ACC112 (cell line): ENCODE results near the gene LGR6.

Source experiments
- H2AFZ ChIP-seq: fragments of 200-600 bp; sonication (generic); one replicate; pipeline ENCODE4 v1.6.0; 2017; ENCODE audit warnings: antibody characterized with exemption, low read length; ENCODE audit not compliant: unreplicated experiment
- H3K27ac ChIP-seq: fragments of 200-600 bp; sonication (generic); 2 replicates; pipeline ENCODE4 v1.5.1; 2014; ENCODE audit warnings: low read depth, mild to moderate bottlenecking, antibody characterized with exemption, low read length, moderate library complexity
- H3K27me3 ChIP-seq: fragments of 200-600 bp; sonication (generic); 2 replicates; pipeline ENCODE4 v1.6.1; 2014; ENCODE audit warnings: mild to moderate bottlenecking, antibody characterized with exemption, low read length, moderate library complexity, mixed read lengths; ENCODE audit not compliant: insufficient read depth
- H3K36me3 ChIP-seq: fragments of 200-600 bp; sonication (generic); 2 replicates; pipeline ENCODE4 v1.6.1; 2016; ENCODE audit warnings: mild to moderate bottlenecking, antibody characterized with exemption, low read length, moderate library complexity, mixed read lengths; ENCODE audit not compliant: insufficient read depth
- H3K4me1 ChIP-seq: fragments of 200-600 bp; sonication (generic); one replicate; pipeline ENCODE4 v1.6.1; 2016; ENCODE audit warnings: low read length, mixed read lengths; ENCODE audit not compliant: insufficient read depth, unreplicated experiment, control insufficient read depth
- H3K4me3 ChIP-seq: fragments of 200-600 bp; sonication (generic); 2 replicates; pipeline ENCODE4 v1.5.1; 2014; ENCODE audit warnings: mild to moderate bottlenecking, low read depth, low read length
- H3K79me2 ChIP-seq: fragments of 200-600 bp; sonication (generic); one replicate; pipeline ENCODE4 v1.6.0; 2016; ENCODE audit warnings: low read length; ENCODE audit not compliant: control insufficient read depth, unreplicated experiment, insufficient read depth

The LGR6 gene

GRCh38 chr1:202317941-202318925 lies 124.6 kb downstream of the LGR6 start:
- H3K4me1 ChIP-seq, result no peaks in the 10 kb centered on the region
- peaks cover 22% of the 10 kb centered on the region for H3K27me3 ChIP-seq
- no peaks in the 10 kb centered on the region for H3K36me3 ChIP-seq
- H3K4me3 ChIP-seq, result no peak overlapping the region
- H2AFZ ChIP-seq, result no peak overlapping the region
- no peaks in the 10 kb centered on the region for H3K79me2 ChIP-seq
- no peak overlapping the region for H3K27ac ChIP-seq

GRCh38 chr1:202319381-202320080 lies 125.9 kb downstream of the LGR6 start:
- Histone ChIP-seq H3K27me3 (peaks cover 14% of the 10 kb centered on the region; the same call in 1 of the 2 replicates), H3K27ac (no peak overlapping the region), H3K4me1 (no peaks in the 10 kb centered on the region)

GRCh38 chr1:202320081-202320405 lies 126.4 kb downstream of the LGR6 start:
- no peak overlapping the region for H2AFZ ChIP-seq
- H3K27me3 ChIP-seq, result peaks cover 12% of the 10 kb centered on the region; the same call in 1 of the 2 replicates
- H3K4me1 ChIP-seq, result no peaks in the 10 kb centered on the region
- no peaks in the 10 kb centered on the region for H3K79me2 ChIP-seq
- H3K4me3 ChIP-seq, result no peak overlapping the region
- no peak overlapping the region for H3K27ac ChIP-seq
- no peaks in the 10 kb centered on the region for H3K36me3 ChIP-seq

More at GRCh38 chr1:202319381-202320080, 125.9 kb downstream of the LGR6 start:
- Histone ChIP-seq H3K79me2 (no peaks in the 10 kb centered on the region), H3K36me3 (no peaks in the 10 kb centered on the region), H3K4me3 (no peak overlapping the region), H2AFZ (no peak overlapping the region)

GRCh38 chr1:202323731-202324130 lies 130.1 kb downstream of the LGR6 start:
- H3K79me2 ChIP-seq, result no peaks in the 10 kb centered on the region

GRCh38 chr1:202324646-202325045 lies 131.0 kb downstream of the LGR6 start:
- Histone ChIP-seq H3K27me3 (peaks cover 12% of the 10 kb centered on the region; the same call in 1 of the 2 replicates), H3K36me3 (no peaks in the 10 kb centered on the region), H3K79me2 (no peaks in the 10 kb centered on the region)

More at GRCh38 chr1:202323731-202324130, 130.1 kb downstream of the LGR6 start:
- Histone ChIP-seq H3K27ac (no peak overlapping the region), H3K27me3 (peaks cover 12% of the 10 kb centered on the region; the same call in 1 of the 2 replicates), H2AFZ (no peak overlapping the region), H3K36me3 (no peaks in the 10 kb centered on the region), H3K4me3 (no peak overlapping the region), H3K4me1 (no peaks in the 10 kb centered on the region)

GRCh38 chr1:202329891-202330290 lies 136.3 kb downstream of the LGR6 start:
- Histone ChIP-seq H3K79me2 (no peaks in the 10 kb centered on the region), H3K4me3 (no peak overlapping the region), H3K36me3 (peaks cover 4% of the 10 kb centered on the region; the same call in 1 of the 2 replicates), H2AFZ (no peak overlapping the region), H3K27ac (no peak overlapping the region), H3K27me3 (no peaks in the 10 kb centered on the region), H3K4me1 (no peaks in the 10 kb centered on the region)

More at GRCh38 chr1:202324646-202325045, 131.0 kb downstream of the LGR6 start:
- Histone ChIP-seq H3K4me1 (no peaks in the 10 kb centered on the region), H3K4me3 (no peak overlapping the region), H2AFZ (no peak overlapping the region), H3K27ac (no peak overlapping the region)

- no peaks in the 10 kb centered on the region for H3K4me1 ChIP-seq
- H2AFZ ChIP-seq, result no peak overlapping the region
- no peak overlapping the region for H3K27ac ChIP-seq
- H3K36me3 ChIP-seq, result peaks cover 4% of the 10 kb centered on the region; the same call in 1 of the 2 replicates
- peaks cover 2% of the 10 kb centered on the region for H3K79me2 ChIP-seq
- no peak overlapping the region for H3K4me3 ChIP-seq
- H3K27me3 ChIP-seq, result no peaks in the 10 kb centered on the region
Observed at GRCh38 chr1:202333861-202334260, 140.3 kb downstream of the LGR6 start.

- Histone ChIP-seq H2AFZ (peak overlapping the region; percentile 82), H3K79me2 (peaks cover 15% of the 10 kb centered on the region), H3K4me1 (peaks cover 3% of the 10 kb centered on the region), H3K27me3 (no peaks in the 10 kb centered on the region), H3K4me3 (peak overlapping the region; percentile 20; the same call in 1 of the 2 replicates), H3K36me3 (no peaks in the 10 kb centered on the region), H3K27ac (no peak overlapping the region)
Observed at GRCh38 chr1:202343652-202344349, 150.2 kb downstream of the LGR6 start.

- peak overlapping the region; percentile 95; the same call in 1 of the 2 replicates for H3K4me3 ChIP-seq
- no peaks in the 10 kb centered on the region for H3K27me3 ChIP-seq
- H3K4me1 ChIP-seq, result peaks cover 19% of the 10 kb centered on the region
- H3K79me2 ChIP-seq, result peaks cover 28% of the 10 kb centered on the region
- no peak overlapping the region for H2AFZ ChIP-seq
- no peaks in the 10 kb centered on the region for H3K36me3 ChIP-seq
- peak overlapping the region; percentile 91; the same call in 1 of the 2 replicates for H3K27ac ChIP-seq
Observed at GRCh38 chr1:202348005-202348508, 154.5 kb downstream of the LGR6 start.
